DMS53 treated with DMSO at 0.1 percent for 48 hours (cell line): ENCODE measurements around the gene MRC2.

ENCODE experiments used
- DNase-seq: peaks from one replicate; lab custom pipeline; 2025; ENCODE audit not compliant: unreplicated experiment; lab: John Stamatoyannopoulos, UW

Gene MRC2

GRCh38 chr17:62658136-62658920, 30.9 kb downstream of the MRC2 start:
- no peak for DNase-seq

- no peak for DNase-seq
These were observed 33.2 kb downstream of the MRC2 start for GRCh38 chr17:62660629-62661118.

- DNase-seq, result no peak
These were observed 33.9 kb downstream of the MRC2 start for GRCh38 chr17:62661337-62661736.

- no peak for DNase-seq
These were observed 35.4 kb downstream of the MRC2 start for GRCh38 chr17:62662855-62663254.

- DNase-seq, result no peak
These were observed 35.8 kb downstream of the MRC2 start for GRCh38 chr17:62663304-62663703.

GRCh38 chr17:62664336-62665120, 37.1 kb downstream of the MRC2 start:
- no peak for DNase-seq

GRCh38 chr17:62665599-62665998, 38.1 kb downstream of the MRC2 start:
- no peak for DNase-seq

GRCh38 chr17:62666061-62666800, 38.8 kb downstream of the MRC2 start:
- DNase-seq, result no peak

GRCh38 chr17:62666801-62667591, 39.5 kb downstream of the MRC2 start:
- DNase-seq, result no peak

GRCh38 chr17:62668091-62668804, 40.8 kb downstream of the MRC2 start:
- DNase-seq, result no peak

GRCh38 chr17:62670202-62670821, 42.8 kb downstream of the MRC2 start:
- DNase-seq, result no peak

GRCh38 chr17:62671553-62671952, 44.1 kb downstream of the MRC2 start:
- peak; percentile 60 for DNase-seq

GRCh38 chr17:62672957-62673356, 45.5 kb downstream of the MRC2 start:
- no peak for DNase-seq

GRCh38 chr17:62673614-62674362, 46.3 kb downstream of the MRC2 start:
- DNase-seq, result no peak

- no peak for DNase-seq
These were observed 46.9 kb downstream of the MRC2 start for GRCh38 chr17:62674363-62674739.

- no peak for DNase-seq
These were observed 47.4 kb downstream of the MRC2 start for GRCh38 chr17:62674841-62675240.

- no peak for DNase-seq
These were observed 47.8 kb downstream of the MRC2 start for GRCh38 chr17:62675260-62675659.

- DNase-seq, result no peak
These were observed 48.2 kb downstream of the MRC2 start for GRCh38 chr17:62675701-62676100.
